Coronary artery (tissue), 2 donors: ENCODE results near the gene BATF.

Experiments
- DNase-seq: peaks from one replicate; pipeline ENCODE4 v3.0.0-alpha.2; 2017; ENCODE audit warnings: low spot score
- H3K27ac ChIP-seq, 2 donors: fragments of 200-600 bp; sonication (generic); one replicate each; pipeline ENCODE4 v1.5.1; 2016 to 2019
- H3K4me3 ChIP-seq: fragments of 200-600 bp; sonication (generic); 2 replicates; pipeline ENCODE4 v1.5.1; 2016; ENCODE audit warnings: mild to moderate bottlenecking, moderate library complexity
- CTCF ChIP-seq: fragments of 200-600 bp; sonication (generic); IDR thresholded peaks from one replicate; pipeline ENCODE4 v1.5.1; 2019; ENCODE audit warnings: antibody characterized with exemption

BATF gene

DNA sequence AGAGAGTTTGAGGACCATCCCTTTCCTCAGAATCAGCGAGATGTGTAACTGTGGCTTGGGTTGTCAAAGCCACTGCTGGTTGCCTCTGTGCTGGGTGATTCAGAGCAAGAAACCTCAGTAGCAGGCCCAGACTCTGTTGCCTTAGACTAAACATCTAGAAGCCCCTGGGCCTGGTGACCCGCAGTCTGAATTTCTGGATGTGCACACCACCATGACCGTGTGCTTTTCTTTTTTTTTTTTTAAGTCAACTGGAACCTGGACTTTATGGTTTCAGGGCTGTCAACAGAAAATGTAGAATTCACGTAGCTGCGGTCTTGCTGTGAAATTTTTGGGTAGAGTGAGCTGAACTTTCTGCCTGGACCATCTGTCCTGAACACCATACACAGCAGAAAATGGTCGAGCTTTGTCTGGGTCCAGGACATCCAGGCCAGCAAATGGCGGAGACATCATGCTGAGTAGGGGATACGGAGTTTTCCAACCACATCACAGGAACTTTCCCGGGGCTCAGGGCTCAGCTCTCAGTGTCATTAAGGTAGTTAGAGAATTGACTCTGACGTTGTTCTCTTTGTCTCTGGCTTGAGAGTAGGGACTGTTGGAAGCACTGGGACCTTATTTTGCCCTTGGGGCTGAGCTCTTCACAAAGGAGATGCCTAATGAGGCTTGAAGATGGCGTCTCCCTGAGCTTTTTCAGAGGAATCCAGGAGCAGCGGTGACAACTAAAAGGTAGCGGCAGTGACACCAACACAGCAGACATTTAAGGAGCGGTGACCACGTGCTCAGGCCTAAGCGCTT, 23.0 kb upstream of the BATF start:
- no peak for DNase-seq
- Histone ChIP-seq H3K4me3 (no peak overlapping the region), H3K27ac (no peak overlapping the region)
- TF ChIP-seq CTCF, result no peak

GRCh38 chr14:75501080-75501479, 21.2 kb upstream of the BATF start:
- no peak overlapping the region for H3K4me3 ChIP-seq
- no peak for TF ChIP-seq CTCF
- H3K27ac ChIP-seq, result no peak overlapping the region
- no peak for DNase-seq

DNA sequence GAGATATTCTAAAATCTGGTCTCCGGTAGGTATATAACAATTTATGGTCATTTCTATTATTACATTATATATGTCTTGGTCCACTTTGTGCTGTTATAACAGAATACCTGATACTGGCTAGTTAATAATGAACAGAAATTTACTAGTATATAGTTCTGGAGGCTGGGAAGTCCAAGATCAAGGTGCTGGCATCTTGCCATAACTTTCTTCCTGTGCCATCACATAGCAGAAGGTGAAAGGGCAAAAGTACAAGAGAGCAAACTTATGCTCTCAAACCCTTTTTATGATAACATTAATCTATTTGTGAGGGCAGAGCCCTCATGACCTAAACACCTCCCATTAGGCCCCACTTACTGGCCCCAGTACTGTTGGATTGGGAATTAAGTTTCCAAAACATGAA, 17.9 kb upstream of the BATF start:
- no peak for DNase-seq
- TF ChIP-seq CTCF, result no peak
- H3K27ac ChIP-seq, result no peak overlapping the region

DNA sequence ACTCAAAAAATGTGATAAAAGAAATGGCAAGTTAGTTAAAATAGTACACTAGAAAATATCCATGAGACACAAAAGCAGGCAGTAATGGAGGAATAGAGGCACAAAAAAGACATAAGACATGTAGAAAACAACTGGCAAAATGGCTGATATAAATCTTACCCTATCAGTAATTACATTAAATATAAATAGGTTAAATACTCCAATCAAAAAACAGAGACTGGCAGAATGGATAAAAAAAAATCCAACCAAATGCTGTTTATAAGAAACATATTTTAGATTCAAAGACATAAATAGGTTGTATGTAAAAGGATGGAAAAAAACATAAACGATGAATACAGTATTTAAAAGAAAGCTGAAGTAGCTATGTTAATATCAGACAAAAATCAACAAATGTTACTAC, 15.3 kb upstream of the BATF start:
- TF ChIP-seq CTCF, result no peak
- no peak for DNase-seq

More for the DNA sequence above, 17.9 kb upstream of the BATF start:
- H3K4me3 ChIP-seq, result no peak overlapping the region

GRCh38 chr14:75510547-75510946, 11.7 kb upstream of the BATF start:
- DNase-seq, result no peak
- TF ChIP-seq CTCF, result no peak
- Histone ChIP-seq H3K27ac (no peak overlapping the region), H3K4me3 (no peak overlapping the region)

More for the DNA sequence above, 15.3 kb upstream of the BATF start:
- no peak overlapping the region for H3K27ac ChIP-seq
- no peak overlapping the region for H3K4me3 ChIP-seq

DNA sequence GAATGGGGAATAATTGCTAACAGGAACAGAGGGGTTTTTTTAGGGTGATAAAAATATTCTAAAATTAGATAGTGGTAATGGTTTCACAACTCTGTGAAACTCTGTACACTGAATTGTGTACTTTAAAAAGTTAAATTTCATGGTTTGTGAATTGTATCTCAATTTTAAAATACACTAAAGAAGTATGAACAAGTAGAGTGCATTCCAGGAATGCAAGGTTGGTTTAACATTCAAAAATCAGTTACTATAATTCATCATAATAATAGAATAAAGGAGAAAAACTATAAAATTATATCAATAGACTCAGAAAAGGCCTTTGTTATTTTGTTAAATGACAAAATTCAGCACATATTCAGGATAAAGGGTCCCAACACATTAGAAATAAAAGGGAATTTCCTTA, 11.1 kb upstream of the BATF start:
- no peak for DNase-seq
- H3K4me3 ChIP-seq, result no peak overlapping the region
- no peak overlapping the region for H3K27ac ChIP-seq
- no peak for TF ChIP-seq CTCF

GRCh38 chr14:75513911-75514672, 8.2 kb upstream of the BATF start:
- Histone ChIP-seq H3K4me3 (no peak overlapping the region), H3K27ac (no peak overlapping the region)
- no peak for DNase-seq
- TF ChIP-seq CTCF, result no peak
